ENCODE results near the gene SPATS2. TPM values are rescaled to one million over a fixed set of nuclear protein-coding genes. Genes with fewer than 3 reads are reported as not detected.

Gene SPATS2
- total and polyA plus RNA-seq, 10 of the 15 experiments (the other 5 are each of a cell fraction or from before 2014, with no cell fraction given): 9.0 to 54.2 (median 27.5) TPM

DNA sequence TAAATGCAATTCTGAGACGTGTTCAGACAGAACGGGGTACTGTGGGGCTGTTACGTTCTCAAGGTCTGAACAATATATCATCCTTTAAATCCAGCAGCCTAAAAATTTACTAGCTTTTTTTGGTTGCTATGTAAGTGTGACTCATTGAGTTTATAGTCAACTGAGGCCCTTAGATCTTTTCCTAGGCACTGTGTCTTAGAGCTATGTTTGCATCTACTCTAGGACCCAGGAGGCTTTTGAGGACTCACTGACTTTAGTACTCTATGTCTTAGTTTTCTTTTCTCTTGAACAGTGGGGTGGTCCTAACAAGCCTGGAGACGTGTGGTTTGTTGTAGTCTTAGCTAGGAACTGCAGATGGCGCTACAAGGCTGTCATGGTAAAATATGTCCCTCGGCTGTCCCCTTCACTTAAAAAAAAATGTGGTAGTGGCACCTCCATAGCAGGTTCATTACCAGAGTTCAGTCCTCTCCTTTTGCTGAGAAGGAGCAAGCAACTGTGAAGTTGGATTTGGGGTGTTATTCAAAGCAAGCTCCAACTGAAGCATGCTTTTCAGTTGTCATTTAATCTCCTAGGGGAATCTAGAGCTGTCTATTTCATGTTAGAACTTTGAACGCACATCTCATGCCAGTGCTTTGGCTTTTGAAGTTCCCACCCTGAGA lies 8.7 kb upstream of the SPATS2 start (continued):
- TF ChIP-seq, protein P1, sequence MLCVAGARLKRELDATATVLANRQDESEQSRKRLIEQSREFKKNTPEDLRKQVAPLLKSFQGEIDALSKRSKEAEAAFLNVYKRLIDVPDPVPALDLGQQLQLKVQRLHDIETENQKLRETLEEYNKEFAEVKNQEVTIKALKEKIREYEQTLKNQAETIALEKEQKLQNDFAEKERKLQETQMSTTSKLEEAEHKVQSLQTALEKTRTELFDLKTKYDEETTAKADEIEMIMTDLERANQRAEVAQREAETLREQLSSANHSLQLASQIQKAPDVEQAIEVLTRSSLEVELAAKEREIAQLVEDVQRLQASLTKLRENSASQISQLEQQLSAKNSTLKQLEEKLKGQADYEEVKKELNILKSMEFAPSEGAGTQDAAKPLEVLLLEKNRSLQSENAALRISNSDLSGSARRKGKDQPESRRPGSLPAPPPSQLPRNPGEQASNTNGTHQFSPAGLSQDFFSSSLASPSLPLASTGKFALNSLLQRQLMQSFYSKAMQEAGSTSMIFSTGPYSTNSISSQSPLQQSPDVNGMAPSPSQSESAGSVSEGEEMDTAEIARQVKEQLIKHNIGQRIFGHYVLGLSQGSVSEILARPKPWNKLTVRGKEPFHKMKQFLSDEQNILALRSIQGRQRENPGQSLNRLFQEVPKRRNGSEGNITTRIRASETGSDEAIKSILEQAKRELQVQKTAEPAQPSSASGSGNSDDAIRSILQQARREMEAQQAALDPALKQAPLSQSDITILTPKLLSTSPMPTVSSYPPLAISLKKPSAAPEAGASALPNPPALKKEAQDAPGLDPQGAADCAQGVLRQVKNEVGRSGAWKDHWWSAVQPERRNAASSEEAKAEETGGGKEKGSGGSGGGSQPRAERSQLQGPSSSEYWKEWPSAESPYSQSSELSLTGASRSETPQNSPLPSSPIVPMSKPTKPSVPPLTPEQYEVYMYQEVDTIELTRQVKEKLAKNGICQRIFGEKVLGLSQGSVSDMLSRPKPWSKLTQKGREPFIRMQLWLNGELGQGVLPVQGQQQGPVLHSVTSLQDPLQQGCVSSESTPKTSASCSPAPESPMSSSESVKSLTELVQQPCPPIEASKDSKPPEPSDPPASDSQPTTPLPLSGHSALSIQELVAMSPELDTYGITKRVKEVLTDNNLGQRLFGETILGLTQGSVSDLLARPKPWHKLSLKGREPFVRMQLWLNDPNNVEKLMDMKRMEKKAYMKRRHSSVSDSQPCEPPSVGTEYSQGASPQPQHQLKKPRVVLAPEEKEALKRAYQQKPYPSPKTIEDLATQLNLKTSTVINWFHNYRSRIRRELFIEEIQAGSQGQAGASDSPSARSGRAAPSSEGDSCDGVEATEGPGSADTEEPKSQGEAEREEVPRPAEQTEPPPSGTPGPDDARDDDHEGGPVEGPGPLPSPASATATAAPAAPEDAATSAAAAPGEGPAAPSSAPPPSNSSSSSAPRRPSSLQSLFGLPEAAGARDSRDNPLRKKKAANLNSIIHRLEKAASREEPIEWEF (IDR thresholded peaks at IDR 0.05; ENCODE audit: insufficient replicate concordance, low read depth, low read length): no peak
- TF ChIP-seq, protein P2, sequence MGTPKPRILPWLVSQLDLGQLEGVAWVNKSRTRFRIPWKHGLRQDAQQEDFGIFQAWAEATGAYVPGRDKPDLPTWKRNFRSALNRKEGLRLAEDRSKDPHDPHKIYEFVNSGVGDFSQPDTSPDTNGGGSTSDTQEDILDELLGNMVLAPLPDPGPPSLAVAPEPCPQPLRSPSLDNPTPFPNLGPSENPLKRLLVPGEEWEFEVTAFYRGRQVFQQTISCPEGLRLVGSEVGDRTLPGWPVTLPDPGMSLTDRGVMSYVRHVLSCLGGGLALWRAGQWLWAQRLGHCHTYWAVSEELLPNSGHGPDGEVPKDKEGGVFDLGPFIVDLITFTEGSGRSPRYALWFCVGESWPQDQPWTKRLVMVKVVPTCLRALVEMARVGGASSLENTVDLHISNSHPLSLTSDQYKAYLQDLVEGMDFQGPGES (IDR thresholded peaks at IDR 0.05): no peak
- TF ChIP-seq MXI1 (IDR thresholded peaks at IDR 0.05; ENCODE audit: low read depth, low read length): no peak
- TF ChIP-seq CREB1 (IDR thresholded peaks at IDR 0.05; ENCODE audit: low read depth): no peak
- TF ChIP-seq JUNB (IDR thresholded peaks at IDR 0.05): no peak
- peak; percentile 77 for TF ChIP-seq RUNX3 (IDR thresholded peaks at IDR 0.05; ENCODE audit: low read length)
- TF ChIP-seq PAX8 (IDR thresholded peaks at IDR 0.05): no peak
- TF ChIP-seq, protein P3, sequence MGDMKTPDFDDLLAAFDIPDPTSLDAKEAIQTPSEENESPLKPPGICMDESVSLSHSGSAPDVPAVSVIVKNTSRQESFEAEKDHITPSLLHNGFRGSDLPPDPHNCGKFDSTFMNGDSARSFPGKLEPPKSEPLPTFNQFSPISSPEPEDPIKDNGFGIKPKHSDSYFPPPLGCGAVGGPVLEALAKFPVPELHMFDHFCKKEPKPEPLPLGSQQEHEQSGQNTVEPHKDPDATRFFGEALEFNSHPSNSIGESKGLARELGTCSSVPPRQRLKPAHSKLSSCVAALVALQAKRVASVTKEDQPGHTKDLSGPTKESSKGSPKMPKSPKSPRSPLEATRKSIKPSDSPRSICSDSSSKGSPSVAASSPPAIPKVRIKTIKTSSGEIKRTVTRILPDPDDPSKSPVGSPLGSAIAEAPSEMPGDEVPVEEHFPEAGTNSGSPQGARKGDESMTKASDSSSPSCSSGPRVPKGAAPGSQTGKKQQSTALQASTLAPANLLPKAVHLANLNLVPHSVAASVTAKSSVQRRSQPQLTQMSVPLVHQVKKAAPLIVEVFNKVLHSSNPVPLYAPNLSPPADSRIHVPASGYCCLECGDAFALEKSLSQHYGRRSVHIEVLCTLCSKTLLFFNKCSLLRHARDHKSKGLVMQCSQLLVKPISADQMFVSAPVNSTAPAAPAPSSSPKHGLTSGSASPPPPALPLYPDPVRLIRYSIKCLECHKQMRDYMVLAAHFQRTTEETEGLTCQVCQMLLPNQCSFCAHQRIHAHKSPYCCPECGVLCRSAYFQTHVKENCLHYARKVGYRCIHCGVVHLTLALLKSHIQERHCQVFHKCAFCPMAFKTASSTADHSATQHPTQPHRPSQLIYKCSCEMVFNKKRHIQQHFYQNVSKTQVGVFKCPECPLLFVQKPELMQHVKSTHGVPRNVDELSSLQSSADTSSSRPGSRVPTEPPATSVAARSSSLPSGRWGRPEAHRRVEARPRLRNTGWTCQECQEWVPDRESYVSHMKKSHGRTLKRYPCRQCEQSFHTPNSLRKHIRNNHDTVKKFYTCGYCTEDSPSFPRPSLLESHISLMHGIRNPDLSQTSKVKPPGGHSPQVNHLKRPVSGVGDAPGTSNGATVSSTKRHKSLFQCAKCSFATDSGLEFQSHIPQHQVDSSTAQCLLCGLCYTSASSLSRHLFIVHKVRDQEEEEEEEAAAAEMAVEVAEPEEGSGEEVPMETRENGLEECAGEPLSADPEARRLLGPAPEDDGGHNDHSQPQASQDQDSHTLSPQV (IDR thresholded peaks at IDR 0.05): 0 out of 2 replicates have a peak, but pooled peaks have one; percentile 34
- TF ChIP-seq SMAD1 (IDR thresholded peaks at IDR 0.05; ENCODE audit: low read depth, partially characterized antibody): no peak
- TF ChIP-seq, protein P4, sequence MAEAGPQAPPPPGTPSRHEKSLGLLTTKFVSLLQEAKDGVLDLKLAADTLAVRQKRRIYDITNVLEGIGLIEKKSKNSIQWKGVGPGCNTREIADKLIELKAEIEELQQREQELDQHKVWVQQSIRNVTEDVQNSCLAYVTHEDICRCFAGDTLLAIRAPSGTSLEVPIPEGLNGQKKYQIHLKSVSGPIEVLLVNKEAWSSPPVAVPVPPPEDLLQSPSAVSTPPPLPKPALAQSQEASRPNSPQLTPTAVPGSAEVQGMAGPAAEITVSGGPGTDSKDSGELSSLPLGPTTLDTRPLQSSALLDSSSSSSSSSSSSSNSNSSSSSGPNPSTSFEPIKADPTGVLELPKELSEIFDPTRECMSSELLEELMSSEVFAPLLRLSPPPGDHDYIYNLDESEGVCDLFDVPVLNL (IDR thresholded peaks at IDR 0.05; ENCODE audit: low read depth, low read length): no peak
- no peak for TF ChIP-seq MTA3 (IDR thresholded peaks at IDR 0.05; ENCODE audit: borderline replicate concordance, low read length)
- TF ChIP-seq, protein P5, sequence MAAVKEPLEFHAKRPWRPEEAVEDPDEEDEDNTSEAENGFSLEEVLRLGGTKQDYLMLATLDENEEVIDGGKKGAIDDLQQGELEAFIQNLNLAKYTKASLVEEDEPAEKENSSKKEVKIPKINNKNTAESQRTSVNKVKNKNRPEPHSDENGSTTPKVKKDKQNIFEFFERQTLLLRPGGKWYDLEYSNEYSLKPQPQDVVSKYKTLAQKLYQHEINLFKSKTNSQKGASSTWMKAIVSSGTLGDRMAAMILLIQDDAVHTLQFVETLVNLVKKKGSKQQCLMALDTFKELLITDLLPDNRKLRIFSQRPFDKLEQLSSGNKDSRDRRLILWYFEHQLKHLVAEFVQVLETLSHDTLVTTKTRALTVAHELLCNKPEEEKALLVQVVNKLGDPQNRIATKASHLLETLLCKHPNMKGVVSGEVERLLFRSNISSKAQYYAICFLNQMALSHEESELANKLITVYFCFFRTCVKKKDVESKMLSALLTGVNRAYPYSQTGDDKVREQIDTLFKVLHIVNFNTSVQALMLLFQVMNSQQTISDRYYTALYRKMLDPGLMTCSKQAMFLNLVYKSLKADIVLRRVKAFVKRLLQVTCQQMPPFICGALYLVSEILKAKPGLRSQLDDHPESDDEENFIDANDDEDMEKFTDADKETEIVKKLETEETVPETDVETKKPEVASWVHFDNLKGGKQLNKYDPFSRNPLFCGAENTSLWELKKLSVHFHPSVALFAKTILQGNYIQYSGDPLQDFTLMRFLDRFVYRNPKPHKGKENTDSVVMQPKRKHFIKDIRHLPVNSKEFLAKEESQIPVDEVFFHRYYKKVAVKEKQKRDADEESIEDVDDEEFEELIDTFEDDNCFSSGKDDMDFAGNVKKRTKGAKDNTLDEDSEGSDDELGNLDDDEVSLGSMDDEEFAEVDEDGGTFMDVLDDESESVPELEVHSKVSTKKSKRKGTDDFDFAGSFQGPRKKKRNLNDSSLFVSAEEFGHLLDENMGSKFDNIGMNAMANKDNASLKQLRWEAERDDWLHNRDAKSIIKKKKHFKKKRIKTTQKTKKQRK (IDR thresholded peaks at IDR 0.05; ENCODE audit: low read depth, low read length): no peak
- peak; percentile 72; the same call in 1 of the 2 replicates for TF ChIP-seq YY1 (IDR thresholded peaks at IDR 0.05; ENCODE audit: low read depth, low read length)
- TF ChIP-seq ZNF217 (IDR thresholded peaks at IDR 0.05): no peak
- no peak for TF ChIP-seq GATAD2B (conservative IDR thresholded peaks at IDR 0.05; ENCODE audit: low read depth)
